ENCODE measurements around the gene PEX3. TPM values are rescaled to one million over a fixed set of nuclear protein-coding genes. Genes with fewer than 3 reads are reported as not detected.

Gene PEX3
- total and polyA plus RNA-seq, 2 experiments from 2014 or later: 13.8 to 19.4 TPM

DNA sequence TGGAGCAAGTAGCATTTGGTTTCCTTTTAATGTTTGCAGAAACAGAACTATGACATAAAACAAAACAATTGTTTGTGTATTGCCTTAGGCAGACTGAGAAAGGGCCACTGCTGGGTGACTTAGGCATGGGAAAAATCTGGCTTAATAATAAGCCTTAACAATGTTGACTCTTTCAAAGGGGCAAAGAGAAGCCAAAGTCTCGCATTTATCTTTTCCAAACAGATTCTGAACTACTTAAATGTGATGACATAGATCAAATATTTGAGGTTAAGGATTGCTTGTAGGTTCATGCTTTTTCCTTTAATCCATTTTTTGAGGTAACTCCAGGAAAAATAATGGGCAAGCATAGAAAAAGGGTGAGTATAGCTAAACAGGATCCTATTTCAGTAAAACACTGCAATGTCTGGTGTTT is 39.7 kb upstream of the PEX3 start (continued):
- no peak for TF ChIP-seq ZNF462 (CRISPR knock-in tag; IDR thresholded peaks at IDR 0.05)
- TF ChIP-seq, protein P1, sequence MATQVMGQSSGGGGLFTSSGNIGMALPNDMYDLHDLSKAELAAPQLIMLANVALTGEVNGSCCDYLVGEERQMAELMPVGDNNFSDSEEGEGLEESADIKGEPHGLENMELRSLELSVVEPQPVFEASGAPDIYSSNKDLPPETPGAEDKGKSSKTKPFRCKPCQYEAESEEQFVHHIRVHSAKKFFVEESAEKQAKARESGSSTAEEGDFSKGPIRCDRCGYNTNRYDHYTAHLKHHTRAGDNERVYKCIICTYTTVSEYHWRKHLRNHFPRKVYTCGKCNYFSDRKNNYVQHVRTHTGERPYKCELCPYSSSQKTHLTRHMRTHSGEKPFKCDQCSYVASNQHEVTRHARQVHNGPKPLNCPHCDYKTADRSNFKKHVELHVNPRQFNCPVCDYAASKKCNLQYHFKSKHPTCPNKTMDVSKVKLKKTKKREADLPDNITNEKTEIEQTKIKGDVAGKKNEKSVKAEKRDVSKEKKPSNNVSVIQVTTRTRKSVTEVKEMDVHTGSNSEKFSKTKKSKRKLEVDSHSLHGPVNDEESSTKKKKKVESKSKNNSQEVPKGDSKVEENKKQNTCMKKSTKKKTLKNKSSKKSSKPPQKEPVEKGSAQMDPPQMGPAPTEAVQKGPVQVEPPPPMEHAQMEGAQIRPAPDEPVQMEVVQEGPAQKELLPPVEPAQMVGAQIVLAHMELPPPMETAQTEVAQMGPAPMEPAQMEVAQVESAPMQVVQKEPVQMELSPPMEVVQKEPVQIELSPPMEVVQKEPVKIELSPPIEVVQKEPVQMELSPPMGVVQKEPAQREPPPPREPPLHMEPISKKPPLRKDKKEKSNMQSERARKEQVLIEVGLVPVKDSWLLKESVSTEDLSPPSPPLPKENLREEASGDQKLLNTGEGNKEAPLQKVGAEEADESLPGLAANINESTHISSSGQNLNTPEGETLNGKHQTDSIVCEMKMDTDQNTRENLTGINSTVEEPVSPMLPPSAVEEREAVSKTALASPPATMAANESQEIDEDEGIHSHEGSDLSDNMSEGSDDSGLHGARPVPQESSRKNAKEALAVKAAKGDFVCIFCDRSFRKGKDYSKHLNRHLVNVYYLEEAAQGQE (IDR thresholded peaks at IDR 0.05; ENCODE audit: unreplicated experiment): no peak

- Histone ChIP-seq H3K27me3 (ENCODE audit: insufficient read depth) (no peaks in the 10 kb centered on the region), H3K79me2 (replicated peaks; ENCODE audit: insufficient read depth) (no peaks in the 10 kb centered on the region), H3K4me3 (no peak overlapping the region), H3K27ac (ENCODE audit: low read depth) (no peak overlapping the region), H3F3A (replicated peaks; ENCODE audit: low read depth) (no peaks in the 10 kb centered on the region), H3K36me3 (ENCODE audit: insufficient read depth) (no peaks in the 10 kb centered on the region), H4K20me1 (replicated peaks; ENCODE audit: insufficient read depth) (no peaks in the 10 kb centered on the region), H2AFZ (no peak overlapping the region), H3K4me2 (no peak overlapping the region), H3K4me1 (ENCODE audit: insufficient read depth) (no peaks in the 10 kb centered on the region), H3K9me2 (ENCODE audit: insufficient read depth) (no peaks in the 10 kb centered on the region; the same call in none of the 2 replicates)
- Mint-ChIP-seq H3K4me3 (no peak overlapping the region), H3K9me3 (no peaks in the 10 kb centered on the region), H3K4me1 (no peaks in the 10 kb centered on the region; the same call in 2 of the 3 replicates), H3K36me3 (ENCODE audit: low read depth) (no peaks in the 10 kb centered on the region), H3K27me3 (ENCODE audit: insufficient read depth, low read depth, poor library complexity) (no peaks in the 10 kb centered on the region), H3K27ac (no peak overlapping the region)
- DNase-seq (ENCODE audit: low spot score) (no peak), ATAC-seq (no peak)
- TF ChIP-seq ZNF462 (CRISPR knock-in tag; IDR thresholded peaks at IDR 0.05): no peak
- no peak for TF ChIP-seq ZNF114 (CRISPR knock-in tag; IDR thresholded peaks at IDR 0.05)
- TF ChIP-seq, protein P2, sequence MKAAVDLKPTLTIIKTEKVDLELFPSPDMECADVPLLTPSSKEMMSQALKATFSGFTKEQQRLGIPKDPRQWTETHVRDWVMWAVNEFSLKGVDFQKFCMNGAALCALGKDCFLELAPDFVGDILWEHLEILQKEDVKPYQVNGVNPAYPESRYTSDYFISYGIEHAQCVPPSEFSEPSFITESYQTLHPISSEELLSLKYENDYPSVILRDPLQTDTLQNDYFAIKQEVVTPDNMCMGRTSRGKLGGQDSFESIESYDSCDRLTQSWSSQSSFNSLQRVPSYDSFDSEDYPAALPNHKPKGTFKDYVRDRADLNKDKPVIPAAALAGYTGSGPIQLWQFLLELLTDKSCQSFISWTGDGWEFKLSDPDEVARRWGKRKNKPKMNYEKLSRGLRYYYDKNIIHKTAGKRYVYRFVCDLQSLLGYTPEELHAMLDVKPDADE (IDR thresholded peaks at IDR 0.05): no peak
These were observed 35.8 kb upstream of the PEX3 start for GRCh38 chr6:143414769-143415168.
